ENCODE measurements around the gene BTNL2.
"Not testable (repeated sequence)": the region's sequence is repeated elsewhere in the genome, so short reads cannot be mapped to it uniquely, and the experiment has no call there.

DNA sequence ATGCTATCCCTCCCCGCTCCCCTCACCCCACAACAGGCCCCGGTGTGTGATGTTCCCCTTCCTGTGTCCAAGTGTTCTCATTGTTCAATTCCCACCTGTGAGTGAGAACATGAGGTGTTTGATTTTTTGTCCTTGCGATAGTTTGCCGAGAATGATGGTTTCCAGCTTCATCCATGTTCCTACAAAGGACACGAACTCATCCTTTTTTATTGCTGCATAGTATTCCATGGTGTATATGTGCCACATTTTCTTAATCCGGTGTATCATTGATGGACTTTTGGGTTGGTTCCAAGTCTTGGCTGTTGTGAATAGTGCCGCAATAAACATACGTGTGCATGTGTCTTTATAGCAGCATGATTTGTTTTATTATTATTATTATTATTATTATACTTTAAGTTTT is 48.4 kb downstream of the BTNL2 start:
- TF ChIP-seq CTCF (IDR thresholded peaks at IDR 0.05; ENCODE audit: insufficient read depth, low read depth, low read length); EZH2 (IDR thresholded peaks at IDR 0.05; ENCODE audit: insufficient read depth, low read length): not testable (repeated sequence)
